Esophagus muscularis mucosa (tissue), 3 donors: ENCODE data around the gene DAAM1.

Experiments
- CTCF ChIP-seq, 3 experiments: fragments of 200-600 bp in 2 of 3; fragments of 450-650 bp in 1 of 3; sonication (generic) in 2 of 3; IDR thresholded peaks; one replicate each; pipeline ENCODE4 v1.5.1; 2017 to 2019; ENCODE audit warnings: antibody characterized with exemption in 3 of 3, mild to moderate bottlenecking in 2 of 3, moderate library complexity in 1 of 3
- POLR2A ChIP-seq: fragments of 450-650 bp; IDR thresholded peaks from one replicate; pipeline ENCODE4 v1.6.1; 2017; ENCODE audit warnings: antibody characterized with exemption, moderate library complexity, mild to moderate bottlenecking, low read depth

DNA sequence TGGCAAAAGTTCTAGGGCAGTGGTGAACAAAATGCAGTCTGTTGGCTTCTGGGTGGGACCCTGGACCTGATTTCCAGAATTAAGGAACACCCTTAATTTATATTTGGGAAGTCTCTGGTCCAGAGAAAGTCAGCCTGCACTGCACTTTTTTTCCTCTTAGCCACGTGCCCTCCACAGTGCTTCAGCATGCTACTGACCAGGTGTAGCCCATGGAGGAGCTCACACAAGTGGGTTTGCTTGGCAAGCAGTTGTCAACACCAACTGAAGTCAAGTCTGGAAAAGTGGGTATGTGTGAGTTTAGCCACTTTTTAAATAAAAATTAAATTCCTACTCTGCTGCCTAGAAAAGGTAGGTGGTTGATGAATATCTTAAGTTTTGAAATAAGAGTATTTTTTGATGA, 111.3 kb downstream of the DAAM1 start:
- TF ChIP-seq CTCF (IDR thresholded peaks at IDR 0.05) (no peak), POLR2A (no peak)
